Measurements from ENCODE around the gene ABCA4.
A peak's percentile ranks its signal among the peaks of the same experiment; 100 is the strongest.

Gene ABCA4

GRCh38 chr1:94049791-94050190 lies 71.2 kb downstream of the ABCA4 start:
- no peak for DNase-seq (ENCODE audit: low read depth, low spot score)
- no peak overlapping the region for H3K4me3 ChIP-seq (ENCODE audit: low read depth, low read length)
- TF ChIP-seq CTCF (IDR thresholded peaks at IDR 0.05; ENCODE audit: insufficient read depth, low read length, missing control alignments), result no peak
- POLR2A ChIA-PET, result no interaction called here
- CTCF ChIA-PET, result interaction anchor here (19.3 to 32.8 kb wide), 3 partner anchors 9 to 284 kb away, joined by 362 to 1945 read pairs (median 726); no protein-coding TSS in a partner anchor

DNA sequence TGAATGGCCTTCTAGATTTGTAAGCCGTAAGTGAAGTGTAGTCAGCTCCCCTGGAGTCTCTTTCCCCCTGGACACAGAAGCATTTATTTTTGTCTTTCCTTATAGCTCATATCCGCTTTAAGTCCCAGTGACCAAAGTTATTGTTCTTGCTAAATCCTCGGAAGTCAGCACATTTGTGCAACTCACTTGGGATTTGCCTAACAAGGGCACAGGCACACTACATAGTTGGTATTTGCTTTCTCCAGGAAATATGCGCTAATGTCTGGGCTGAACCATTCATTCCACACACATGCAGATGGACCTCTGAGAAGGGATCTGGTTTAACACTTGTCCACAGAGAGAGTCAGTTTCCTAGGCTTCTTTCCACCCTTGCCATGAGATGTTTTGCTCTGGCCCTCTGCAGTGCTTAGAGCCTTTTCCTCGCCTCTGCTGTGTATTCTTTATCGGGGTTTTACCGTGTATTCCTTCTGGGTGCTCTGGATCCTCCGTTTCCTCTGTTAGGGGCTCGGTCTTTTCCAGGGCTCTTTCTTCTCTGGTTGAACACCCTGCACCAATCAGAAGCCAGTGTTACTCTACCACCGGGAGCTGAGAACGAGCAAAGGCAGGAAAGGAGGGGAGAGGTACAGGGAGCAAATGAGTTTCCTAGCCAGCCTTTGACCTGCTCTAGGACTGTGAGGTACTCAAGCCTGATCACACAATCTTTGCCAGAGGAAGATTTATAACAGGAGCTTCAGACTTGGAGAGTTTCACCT lies 72.4 kb downstream of the ABCA4 start:
- no peak for TF ChIP-seq CTCF (IDR thresholded peaks at IDR 0.05; ENCODE audit: insufficient read depth, low read length, missing control alignments)
- POLR2A ChIA-PET, result no interaction called here
- no peak overlapping the region for H3K4me3 ChIP-seq (ENCODE audit: low read depth, low read length)
- peak; percentile 72 for DNase-seq (ENCODE audit: low read depth, low spot score)
- CTCF ChIA-PET, result interaction anchor here (19.3 to 32.8 kb wide), 3 partner anchors 10 to 285 kb away, joined by 362 to 1945 read pairs (median 726); no protein-coding TSS in a partner anchor

- no peak overlapping the region for H3K4me3 ChIP-seq (ENCODE audit: low read depth, low read length)
- DNase-seq (ENCODE audit: low read depth, low spot score), result no peak
- TF ChIP-seq CTCF (IDR thresholded peaks at IDR 0.05; ENCODE audit: insufficient read depth, low read length, missing control alignments), result no peak
- ChIA-PET POLR2A (no interaction called here), CTCF (interaction anchor here (19.3 to 32.8 kb wide), 3 partner anchors 11 to 286 kb away, joined by 362 to 1945 read pairs (median 726); no protein-coding TSS in a partner anchor)
These were observed 73.0 kb downstream of the ABCA4 start for GRCh38 chr1:94047949-94048348.

DNA sequence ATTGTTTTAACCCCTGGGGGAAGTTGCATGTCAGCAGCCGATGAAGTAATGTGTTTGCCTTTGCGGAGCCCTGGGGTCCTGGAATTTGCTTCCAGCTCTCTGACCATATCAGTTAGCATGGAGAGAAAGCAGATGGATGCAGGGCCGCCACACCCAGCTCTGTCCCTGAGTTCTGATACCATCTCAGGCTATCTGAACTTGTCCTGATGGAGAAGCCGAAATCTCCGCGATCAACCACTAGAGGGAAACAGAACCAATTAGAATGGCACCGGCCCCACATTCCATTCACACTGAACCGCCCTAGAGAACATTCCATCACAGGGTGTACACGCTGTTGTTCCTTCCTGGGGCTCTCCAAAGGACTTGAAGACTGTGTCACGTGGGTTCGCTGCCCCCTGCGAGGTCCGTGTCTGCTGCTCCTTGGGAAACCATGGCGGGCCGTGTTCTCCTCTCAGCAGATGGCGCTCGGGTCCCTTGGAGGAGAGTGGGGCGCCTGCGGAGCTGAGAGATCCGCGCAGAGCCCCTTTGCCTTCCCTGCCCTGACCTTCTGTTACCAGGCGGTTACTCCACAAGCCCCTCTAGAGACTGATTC lies 75.4 kb downstream of the ABCA4 start:
- DNase-seq (ENCODE audit: low read depth, low spot score), result peak; percentile 93
- H3K4me3 ChIP-seq (ENCODE audit: low read depth, low read length), result no peak overlapping the region; the same call in 1 of the 2 replicates
- peak; percentile 63 for TF ChIP-seq CTCF (IDR thresholded peaks at IDR 0.05; ENCODE audit: insufficient read depth, low read length, missing control alignments)
- ChIA-PET POLR2A (interaction anchor here (1.0 kb wide), 1 partner anchor 290 kb away, joined by 3 read pairs; no protein-coding TSS in a partner anchor), CTCF (interaction anchor here (0.7 to 32.8 kb wide), 25 partner anchors 13 to 761 kb away, joined by 3 to 1945 read pairs (median 4); no protein-coding TSS in a partner anchor)

- CTCF ChIA-PET, result interaction anchor here (0.9 to 32.8 kb wide), 19 partner anchors 14 to 761 kb away, joined by 3 to 1945 read pairs (median 5); no protein-coding TSS in a partner anchor
- TF ChIP-seq CTCF (IDR thresholded peaks at IDR 0.05; ENCODE audit: insufficient read depth, low read length, missing control alignments), result no peak
- DNase-seq (ENCODE audit: low read depth, low spot score), result no peak
- POLR2A ChIA-PET, result interaction anchor here (1.0 kb wide), 1 partner anchor 291 kb away, joined by 3 read pairs; no protein-coding TSS in a partner anchor
- no peak overlapping the region for H3K4me3 ChIP-seq (ENCODE audit: low read depth, low read length)
These were observed 76.1 kb downstream of the ABCA4 start for GRCh38 chr1:94044891-94045290.

Data from AG04449 (cell line).